ENCODE data around the gene EIF2S3B. TPM values are rescaled to one million over a fixed set of nuclear protein-coding genes. Genes with fewer than 3 reads are reported as not detected.
"Not testable (repeated sequence)": the region's sequence is repeated elsewhere in the genome, so short reads cannot be mapped to it uniquely, and the experiment has no call there.

EIF2S3B gene
- under 1 TPM; 0.40 to 0.87 (median 0.81) TPM for total RNA-seq

- no peak within 1 kb of the TSS for H3K4me3 ChIP-seq
- no peak for ATAC-seq
- no peaks in the 10 kb centered on the region for H3K27me3 ChIP-seq
- H3K36me3 ChIP-seq = no peaks in the 10 kb centered on the region
- peaks cover 0 to 10% (median 0%) of the 10 kb centered on the region in 3 donors for H3K9me3 ChIP-seq
- WGBS, 2 donors (ENCODE audit: low coverage in 1 of 2) = 90 to 94% methylated on average over 5 to 6 of the region's 22 CpGs
- TF ChIP-seq POLR2A (IDR thresholded peaks at IDR 0.05) (no peak), EP300 (IDR thresholded peaks at IDR 0.05) (no peak), POLR2AphosphoS5 (IDR thresholded peaks at IDR 0.05) (no peak)
- TF ChIP-seq, protein P1, sequence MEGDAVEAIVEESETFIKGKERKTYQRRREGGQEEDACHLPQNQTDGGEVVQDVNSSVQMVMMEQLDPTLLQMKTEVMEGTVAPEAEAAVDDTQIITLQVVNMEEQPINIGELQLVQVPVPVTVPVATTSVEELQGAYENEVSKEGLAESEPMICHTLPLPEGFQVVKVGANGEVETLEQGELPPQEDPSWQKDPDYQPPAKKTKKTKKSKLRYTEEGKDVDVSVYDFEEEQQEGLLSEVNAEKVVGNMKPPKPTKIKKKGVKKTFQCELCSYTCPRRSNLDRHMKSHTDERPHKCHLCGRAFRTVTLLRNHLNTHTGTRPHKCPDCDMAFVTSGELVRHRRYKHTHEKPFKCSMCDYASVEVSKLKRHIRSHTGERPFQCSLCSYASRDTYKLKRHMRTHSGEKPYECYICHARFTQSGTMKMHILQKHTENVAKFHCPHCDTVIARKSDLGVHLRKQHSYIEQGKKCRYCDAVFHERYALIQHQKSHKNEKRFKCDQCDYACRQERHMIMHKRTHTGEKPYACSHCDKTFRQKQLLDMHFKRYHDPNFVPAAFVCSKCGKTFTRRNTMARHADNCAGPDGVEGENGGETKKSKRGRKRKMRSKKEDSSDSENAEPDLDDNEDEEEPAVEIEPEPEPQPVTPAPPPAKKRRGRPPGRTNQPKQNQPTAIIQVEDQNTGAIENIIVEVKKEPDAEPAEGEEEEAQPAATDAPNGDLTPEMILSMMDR (IDR thresholded peaks at IDR 0.05) = no peak
- H3K4me1 ChIP-seq = no peaks in the 10 kb centered on the region
- no peak within 1 kb of the TSS for H3K27ac ChIP-seq
Observed at GRCh38 chr12:10505620-10506019, at the start of gene EIF2S3B. TSS of gene EIF2S3B (plus strand) at chr12:10505890. CDS start at chr12:10505903, 13 bp downstream.

DNA sequence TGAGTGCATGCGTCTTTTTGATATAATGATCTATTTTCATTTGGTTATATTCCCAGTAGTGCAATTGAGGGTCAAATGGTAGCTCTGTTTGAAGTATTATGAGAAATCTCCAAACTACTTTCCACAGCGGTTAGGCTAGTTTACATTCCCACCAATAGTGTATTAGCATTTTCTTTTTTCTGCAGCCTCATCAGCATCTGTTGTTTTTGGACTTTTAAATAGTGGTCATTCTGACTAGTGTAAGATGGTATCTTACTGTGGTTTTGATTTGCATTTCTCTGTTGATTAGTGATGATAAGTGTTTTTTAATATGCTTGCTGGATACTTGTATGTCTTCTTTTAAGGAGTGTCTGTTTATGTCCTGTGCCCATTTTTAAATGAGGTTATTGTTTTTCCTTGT is 48.8 kb upstream of the EIF2S3B start:
- no peaks in the 10 kb centered on the region for H3K27me3 ChIP-seq

GRCh38 chr12:10457760-10458159 is 47.9 kb upstream of the EIF2S3B start:
- peaks cover 0 to 26% (median 0%) of the 10 kb centered on the region in 3 donors for H3K9me3 ChIP-seq
- H3K27me3 ChIP-seq = no peaks in the 10 kb centered on the region
- no peaks in the 10 kb centered on the region for H3K4me1 ChIP-seq
- no peak overlapping the region for H3K27ac ChIP-seq
- ATAC-seq = no peak
- no peaks in the 10 kb centered on the region for H3K36me3 ChIP-seq
- H3K4me3 ChIP-seq = no peak overlapping the region
- TF ChIP-seq, protein P1 (IDR thresholded peaks at IDR 0.05) = no peak
- TF ChIP-seq POLR2A (IDR thresholded peaks at IDR 0.05) (no peak), EP300 (IDR thresholded peaks at IDR 0.05) (no peak), POLR2AphosphoS5 (IDR thresholded peaks at IDR 0.05) (no peak)
- WGBS, 2 donors (ENCODE audit: low coverage in 1 of 2) = 93 to 94% methylated on average over 2 to 3 of the region's 3 CpGs

More for the DNA sequence above, 48.8 kb upstream of the EIF2S3B start:
- no peak overlapping the region for H3K4me3 ChIP-seq
- H3K9me3 ChIP-seq = peaks cover 0 to 26% (median 0%) of the 10 kb centered on the region in 3 donors
- no peak overlapping the region for H3K27ac ChIP-seq
- no peaks in the 10 kb centered on the region for H3K36me3 ChIP-seq
- TF ChIP-seq EP300 (IDR thresholded peaks at IDR 0.05) = no peak
- TF ChIP-seq, protein P1 (IDR thresholded peaks at IDR 0.05) = no peak
- TF ChIP-seq POLR2AphosphoS5 (IDR thresholded peaks at IDR 0.05) = no peak
- no peak for TF ChIP-seq POLR2A (IDR thresholded peaks at IDR 0.05)
- no peak for ATAC-seq
- WGBS, 2 donors (ENCODE audit: low coverage in 1 of 2) = 86 to 92% methylated on average over 2 of the region's 2 CpGs
- no peaks in the 10 kb centered on the region for H3K4me1 ChIP-seq

DNA sequence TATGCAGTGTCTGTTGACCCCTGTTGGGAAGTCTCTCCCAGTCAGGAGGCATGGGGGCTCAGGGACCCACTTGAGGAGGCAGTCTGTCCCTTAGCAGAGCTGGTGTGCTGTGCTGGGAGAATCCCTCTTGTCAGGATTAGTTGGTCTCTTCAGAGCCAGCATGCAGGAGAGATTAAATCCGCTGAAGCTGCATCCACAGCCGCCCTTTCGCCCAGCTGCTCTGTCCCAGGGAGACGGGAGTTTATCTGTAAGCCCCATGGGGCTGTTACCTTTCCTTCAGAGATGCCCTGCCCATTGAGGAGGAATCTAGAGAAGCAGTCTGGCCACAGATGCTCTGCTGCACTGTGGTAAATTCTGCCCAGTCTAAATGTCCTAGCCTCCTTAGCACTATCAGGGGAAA is 39.4 kb upstream of the EIF2S3B start:
- no peak for TF ChIP-seq POLR2A (IDR thresholded peaks at IDR 0.05)
- TF ChIP-seq, protein P1 (IDR thresholded peaks at IDR 0.05) = no peak
- TF ChIP-seq EP300 (IDR thresholded peaks at IDR 0.05) = no peak
- no peak for TF ChIP-seq POLR2AphosphoS5 (IDR thresholded peaks at IDR 0.05)
- no peaks in the 10 kb centered on the region for H3K27me3 ChIP-seq

DNA sequence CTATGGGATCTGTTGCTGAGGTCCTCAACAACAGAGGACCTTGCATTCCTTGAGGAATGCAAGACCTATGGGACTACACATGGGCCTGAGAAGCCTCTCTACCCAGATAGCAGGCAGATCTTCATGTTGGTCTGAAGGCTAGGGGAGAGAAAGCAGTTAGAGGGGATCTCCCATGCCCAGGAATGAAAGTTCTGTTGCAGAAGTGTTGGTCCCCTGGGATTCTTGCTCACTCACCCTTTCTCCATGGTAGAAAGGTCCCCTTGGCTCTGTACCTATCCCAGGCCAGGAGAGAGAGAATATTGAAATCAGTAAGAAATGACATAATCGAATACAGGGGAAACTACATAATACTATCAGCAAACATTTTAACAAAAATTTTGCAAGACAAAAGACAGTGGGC is 36.0 kb upstream of the EIF2S3B start:
- no peak overlapping the region for H3K27ac ChIP-seq
- WGBS, 2 donors (ENCODE audit: low coverage in 1 of 2) = 83% methylated on average over 1 of the region's 1 CpG; no CpG with 5 or more reads in 1 of the 2 donors
- no peaks in the 10 kb centered on the region for H3K4me1 ChIP-seq
- no peak overlapping the region for H3K4me3 ChIP-seq
- H3K9me3 ChIP-seq = peaks cover 0 to 9% (median 0%) of the 10 kb centered on the region in 3 donors
- no peaks in the 10 kb centered on the region for H3K27me3 ChIP-seq
- H3K36me3 ChIP-seq = no peaks in the 10 kb centered on the region
- TF ChIP-seq EP300 (IDR thresholded peaks at IDR 0.05) = no peak
- TF ChIP-seq, protein P1 (IDR thresholded peaks at IDR 0.05) = no peak
- no peak for TF ChIP-seq POLR2AphosphoS5 (IDR thresholded peaks at IDR 0.05)
- TF ChIP-seq POLR2A (IDR thresholded peaks at IDR 0.05) = no peak
- ATAC-seq = no peak

More for the DNA sequence above, 39.4 kb upstream of the EIF2S3B start:
- H3K4me3 ChIP-seq = no peak overlapping the region
- H3K4me1 ChIP-seq = no peaks in the 10 kb centered on the region
- no peak for ATAC-seq
- WGBS, 2 donors (ENCODE audit: low coverage in 1 of 2) = no CpG with 5 or more reads among the region's 4 CpGs
- no peak overlapping the region for H3K27ac ChIP-seq
- no peaks in the 10 kb centered on the region for H3K36me3 ChIP-seq
- no peaks in the 10 kb centered on the region for H3K9me3 ChIP-seq

- WGBS, 2 donors (ENCODE audit: low coverage in 1 of 2) = 80 to 84% methylated on average over 3 to 5 of the region's 5 CpGs
- not testable (repeated sequence) for ATAC-seq, H3K27ac ChIP-seq, H3K4me3 ChIP-seq, H3K36me3 ChIP-seq, H3K4me1 ChIP-seq, H3K27me3 ChIP-seq, H3K9me3 ChIP-seq
Observed at GRCh38 chr12:10472808-10473207, 32.9 kb upstream of the EIF2S3B start.

GRCh38 chr12:10481901-10482300 is 23.8 kb upstream of the EIF2S3B start:
- H3K27me3 ChIP-seq, H3K36me3 ChIP-seq, H3K27ac ChIP-seq, H3K4me1 ChIP-seq, ATAC-seq, H3K4me3 ChIP-seq: not testable (repeated sequence)
- peaks cover 0 to 13% (median 0%) of the 10 kb centered on the region in 3 donors for H3K9me3 ChIP-seq
- WGBS, 2 donors (ENCODE audit: low coverage in 1 of 2) = 71 to 80% methylated on average over 1 of the region's 2 CpGs

DNA sequence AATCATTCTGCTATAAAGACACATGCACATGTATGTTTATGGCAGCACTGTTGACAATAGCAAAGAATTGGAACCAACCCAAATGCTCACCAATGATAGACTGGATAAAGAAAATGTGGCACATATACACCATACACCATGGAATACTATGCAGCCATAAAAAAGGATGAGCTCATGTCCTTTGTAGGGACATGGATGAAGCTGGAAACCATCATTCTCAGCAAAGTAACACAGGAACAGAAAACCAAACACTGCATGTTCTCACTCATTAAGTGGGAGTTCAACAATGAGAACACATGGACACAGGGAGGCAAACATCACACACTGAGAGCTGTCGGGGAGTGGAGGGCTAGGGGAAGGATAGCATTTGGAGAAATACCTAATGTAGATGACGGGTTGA is 18.4 kb upstream of the EIF2S3B start:
- H3K36me3 ChIP-seq, H3K4me3 ChIP-seq, H3K27me3 ChIP-seq, H3K4me1 ChIP-seq, ATAC-seq, H3K27ac ChIP-seq, H3K9me3 ChIP-seq: not testable (repeated sequence)
- WGBS, 2 donors (ENCODE audit: low coverage in 1 of 2) = 82 to 93% methylated on average over 2 of the region's 2 CpGs

Data from gastroesophageal sphincter (tissue), 4 donors.